Fibroblast of the aortic adventitia (primary cell): ENCODE results near the gene PBX1. TPM values are rescaled to one million over a fixed set of nuclear protein-coding genes. Genes with fewer than 3 reads are reported as not detected.

ENCODE experiments used
- DNase-seq: peaks from one replicate; pipeline ENCODE4 v3.0.0-alpha.2; 2010; ENCODE audit warnings: low read depth
- H3K4me3 ChIP-seq: 2 replicates; pipeline ENCODE4 v1.5.1; 2011; ENCODE audit warnings: low read depth, mild to moderate bottlenecking, control low read depth, low read length, moderate library complexity
- CTCF ChIP-seq: IDR thresholded peaks from 2 replicates; pipeline ENCODE4 v1.5.1; 2011; ENCODE audit warnings: mild to moderate bottlenecking, low read length, control low read depth, inconsistent platforms; ENCODE audit not compliant: insufficient read depth
- total RNA-seq: library from RNA; depleted of rRNA; stranded (reverse); fragments of >200 nt; gene quantifications from 2 replicates; pipeline ENCODE4 v1.2.3, GENCODE V29; 2012; ENCODE audit warnings: low replicate concordance

PBX1 gene
- total RNA-seq, 1 donor = 95.6 TPM

GRCh38 chr1:164856381-164856780 lies 297.4 kb downstream of the PBX1 start:
- DNase-seq = no peak
- H3K4me3 ChIP-seq = no peak overlapping the region
- no peak for TF ChIP-seq CTCF

GRCh38 chr1:164857439-164857838 lies 298.5 kb downstream of the PBX1 start:
- no peak for TF ChIP-seq CTCF
- DNase-seq = no peak
- H3K4me3 ChIP-seq = no peak overlapping the region

- DNase-seq = peak; percentile 13
- no peak overlapping the region for H3K4me3 ChIP-seq
- TF ChIP-seq CTCF = no peak
These were observed 299.2 kb downstream of the PBX1 start for GRCh38 chr1:164858096-164858632.

GRCh38 chr1:164861632-164862031 lies 302.6 kb downstream of the PBX1 start:
- no peak overlapping the region for H3K4me3 ChIP-seq
- no peak for DNase-seq
- no peak for TF ChIP-seq CTCF

- no peak for TF ChIP-seq CTCF
- no peak overlapping the region for H3K4me3 ChIP-seq
- no peak for DNase-seq
These were observed 304.1 kb downstream of the PBX1 start for GRCh38 chr1:164863056-164863455.

DNA sequence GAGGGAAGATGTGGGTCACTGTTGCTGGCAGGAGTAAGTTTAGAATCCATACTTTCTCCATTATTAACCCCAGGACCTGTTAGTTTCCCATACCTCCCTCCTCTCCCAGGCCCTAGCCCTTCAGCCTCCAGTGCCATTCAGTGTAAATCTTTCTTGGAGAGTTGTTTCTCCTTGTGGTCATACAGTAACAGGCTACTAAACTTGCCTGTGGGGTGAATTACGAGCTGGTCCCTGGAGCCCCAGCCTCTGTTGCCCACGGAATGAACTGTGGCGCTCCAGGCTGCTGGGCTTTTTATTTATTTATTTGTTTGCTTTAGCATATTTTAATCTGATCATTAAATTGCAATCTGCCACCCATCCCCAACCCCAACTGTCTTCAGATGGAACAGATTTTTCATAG lies 305.2 kb downstream of the PBX1 start:
- no peak for TF ChIP-seq CTCF
- H3K4me3 ChIP-seq = no peak overlapping the region
- DNase-seq = no peak

- H3K4me3 ChIP-seq = no peak overlapping the region
- no peak for TF ChIP-seq CTCF
- no peak for DNase-seq
These were observed 306.4 kb downstream of the PBX1 start for GRCh38 chr1:164865385-164865784.
